Fibroblast of lung (primary cell): ENCODE results near the gene GCAT. TPM values are rescaled to one million over a fixed set of nuclear protein-coding genes. Genes with fewer than 3 reads are reported as not detected.

ENCODE experiments used
- DNase-seq, 2 donors: peaks; one replicate each; pipeline versions ENCODE4 v3.0.0 to v3.0.0-alpha.2; 2010; ENCODE audit warnings: low read depth in 2 of 2
- H2AFZ ChIP-seq: 2 replicates; pipeline ENCODE4 v1.5.1; 2012; ENCODE audit warnings: low read length, control low read depth, inconsistent platforms
- H3K27ac ChIP-seq: 2 replicates; pipeline ENCODE4 v1.5.1; 2011; ENCODE audit warnings: low read length, control low read depth; ENCODE audit not compliant: insufficient read depth
- H3K27me3 ChIP-seq: 2 replicates; pipeline ENCODE4 v1.5.1; 2011; ENCODE audit warnings: mild to moderate bottlenecking, low read length; ENCODE audit not compliant: control insufficient read depth, insufficient read depth
- H3K36me3 ChIP-seq: 2 replicates; pipeline ENCODE4 v1.5.1; 2011; ENCODE audit warnings: low read length; ENCODE audit not compliant: control insufficient read depth, insufficient read depth
- H3K4me1 ChIP-seq: 2 replicates; pipeline ENCODE4 v1.5.1; 2011; ENCODE audit warnings: low read length; ENCODE audit not compliant: control insufficient read depth, insufficient read depth; ENCODE audit errors: extremely low read depth
- H3K4me2 ChIP-seq: 2 replicates; pipeline ENCODE4 v1.5.1; 2011; ENCODE audit warnings: low read length, control low read depth; ENCODE audit not compliant: insufficient read depth; ENCODE audit errors: extremely low read depth
- H3K4me3 ChIP-seq, 4 experiments: fragments of 200-600 bp in 1 of 4; sonication (generic) in 1 of 4; replicated peaks in 1 of 4; 2 replicates each; pipeline ENCODE4 v1.5.1; 2011 to 2016; ENCODE audit warnings: low read length in 4 of 4, low read depth in 3 of 4, mild to moderate bottlenecking in 3 of 4, control low read depth in 2 of 4, inconsistent platforms in 1 of 4, mixed read lengths in 1 of 4; ENCODE audit not compliant: insufficient read depth in 1 of 4; ENCODE audit errors: control extremely low read depth in 1 of 4
- H3K79me2 ChIP-seq: 2 replicates; pipeline ENCODE4 v1.5.1; 2012; ENCODE audit warnings: mild to moderate bottlenecking, low read length, inconsistent platforms; ENCODE audit not compliant: control insufficient read depth, insufficient read depth
- H3K9ac ChIP-seq: 2 replicates; pipeline ENCODE4 v1.5.1; 2011; ENCODE audit warnings: mild to moderate bottlenecking, low read length, control low read depth; ENCODE audit not compliant: insufficient read depth
- H3K9me3 ChIP-seq: 2 replicates; pipeline ENCODE4 v1.5.1; 2012; ENCODE audit warnings: low read depth, low read length; ENCODE audit not compliant: control insufficient read depth, insufficient read depth
- H4K20me1 ChIP-seq: 2 replicates; pipeline ENCODE4 v1.5.1; 2011; ENCODE audit warnings: low read length; ENCODE audit not compliant: control insufficient read depth, insufficient read depth; ENCODE audit errors: extremely low read depth
- EZH2 ChIP-seq: IDR thresholded peaks from 2 replicates; pipeline ENCODE4 v1.5.1; 2012; ENCODE audit warnings: low read length, control low read depth, mild to moderate bottlenecking; ENCODE audit errors: missing control alignments
- polyA plus RNA-seq, 2 donors: library from polyadenylated mRNA; depleted of rRNA in 1 of 2; stranded (reverse) in 1 of 2; unstranded in 1 of 2; fragments of >200 nt; gene quantifications; 2 replicates each; pipeline ENCODE4 v1.2.1, GENCODE V29; 2011 to 2012; ENCODE audit warnings: missing spikeins in 1 of 2
- total RNA-seq: library from RNA; depleted of rRNA; stranded (reverse); fragments of >200 nt; gene quantifications from 2 replicates; pipeline ENCODE4 v1.2.1, GENCODE V29; 2014
- TF ChIP-seq, protein P1 (sequence below), 2 donors: IDR thresholded peaks in 1 of 2; conservative IDR thresholded peaks in 1 of 2; 1 replicate in 1 of 2; 2 replicates in 1 of 2; pipeline ENCODE4 v1.5.1; 2011 to 2012; ENCODE audit warnings: low read length in 2 of 2, control low read depth in 1 of 2, inconsistent platforms in 1 of 2, low read depth in 1 of 2, mild to moderate bottlenecking in 1 of 2

GCAT gene
- total and polyA plus RNA-seq, 2 donors (not counting 1 experiment from before 2014, with no cell fraction given) = 6.6 to 11.9 TPM

DNA sequence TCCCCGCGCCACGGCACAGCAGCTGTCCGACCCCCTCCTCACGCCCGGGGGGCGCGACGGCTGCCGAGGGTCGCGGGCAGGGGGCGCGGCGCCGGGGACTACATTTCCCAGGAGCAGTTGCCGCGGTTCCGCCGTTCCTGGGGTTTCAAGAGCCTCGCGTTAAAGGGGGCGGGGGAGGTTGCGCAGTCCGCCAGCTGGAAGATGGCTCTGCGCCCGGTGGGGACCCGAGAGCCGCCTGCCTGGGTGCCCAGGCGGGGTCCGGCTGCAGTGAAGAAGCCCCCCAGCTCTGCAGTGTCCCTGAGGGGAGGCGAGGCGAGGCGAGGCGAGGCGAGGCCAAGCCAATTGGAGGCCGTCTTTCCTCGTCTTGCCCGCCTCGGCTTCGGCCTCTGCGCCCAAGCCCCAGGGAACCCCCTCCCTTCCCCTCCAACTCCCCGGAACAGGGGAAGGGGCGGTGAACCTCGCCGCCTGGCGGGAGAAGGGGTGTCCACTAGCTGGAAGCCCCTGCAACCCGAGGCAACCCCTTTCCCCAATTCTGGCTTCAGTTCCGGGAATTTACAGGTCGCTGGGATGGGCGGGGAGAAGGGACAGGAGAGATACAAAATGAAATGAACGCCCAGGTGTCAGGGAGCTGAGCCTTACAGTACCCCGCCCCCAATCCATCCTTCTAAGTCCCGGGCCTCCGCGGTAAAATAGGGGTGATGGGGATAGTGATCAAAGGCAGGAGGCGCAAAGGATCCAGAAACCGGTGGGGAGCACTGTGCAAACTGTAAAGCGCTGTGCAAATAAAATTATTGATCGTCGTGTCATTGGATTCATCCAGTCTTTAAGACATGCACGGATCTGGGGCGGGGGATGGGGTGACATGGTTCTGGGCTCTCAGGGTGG lies 5.2 kb upstream of the GCAT start:
- Histone ChIP-seq H2AFZ (peak overlapping the region; percentile 58), H3K4me3 (peak overlapping the region; percentile 31 to 61 (median 54)), H3K4me2 (peak overlapping the region; percentile 64), H3K4me1 (peaks cover 9% of the 10 kb centered on the region), H3K9ac (peak overlapping the region; percentile 44), H3K79me2 (peaks cover 19% of the 10 kb centered on the region), H3K27ac (no peak overlapping the region), H3K36me3 (no peaks in the 10 kb centered on the region), H3K27me3 (no peaks in the 10 kb centered on the region), H3K9me3 (no peaks in the 10 kb centered on the region), H4K20me1 (no peaks in the 10 kb centered on the region)
- peak; percentile 45 to 64 for DNase-seq
- no peak for TF ChIP-seq EZH2
- TF ChIP-seq, protein P1, sequence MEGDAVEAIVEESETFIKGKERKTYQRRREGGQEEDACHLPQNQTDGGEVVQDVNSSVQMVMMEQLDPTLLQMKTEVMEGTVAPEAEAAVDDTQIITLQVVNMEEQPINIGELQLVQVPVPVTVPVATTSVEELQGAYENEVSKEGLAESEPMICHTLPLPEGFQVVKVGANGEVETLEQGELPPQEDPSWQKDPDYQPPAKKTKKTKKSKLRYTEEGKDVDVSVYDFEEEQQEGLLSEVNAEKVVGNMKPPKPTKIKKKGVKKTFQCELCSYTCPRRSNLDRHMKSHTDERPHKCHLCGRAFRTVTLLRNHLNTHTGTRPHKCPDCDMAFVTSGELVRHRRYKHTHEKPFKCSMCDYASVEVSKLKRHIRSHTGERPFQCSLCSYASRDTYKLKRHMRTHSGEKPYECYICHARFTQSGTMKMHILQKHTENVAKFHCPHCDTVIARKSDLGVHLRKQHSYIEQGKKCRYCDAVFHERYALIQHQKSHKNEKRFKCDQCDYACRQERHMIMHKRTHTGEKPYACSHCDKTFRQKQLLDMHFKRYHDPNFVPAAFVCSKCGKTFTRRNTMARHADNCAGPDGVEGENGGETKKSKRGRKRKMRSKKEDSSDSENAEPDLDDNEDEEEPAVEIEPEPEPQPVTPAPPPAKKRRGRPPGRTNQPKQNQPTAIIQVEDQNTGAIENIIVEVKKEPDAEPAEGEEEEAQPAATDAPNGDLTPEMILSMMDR (conservative IDR thresholded peaks at IDR 0.05 in 1 of 2, IDR thresholded peaks at IDR 0.05 in 1 of 2; ENCODE audit: low read depth in 1 of 2, low read length in 2 of 2) = no peak

DNA sequence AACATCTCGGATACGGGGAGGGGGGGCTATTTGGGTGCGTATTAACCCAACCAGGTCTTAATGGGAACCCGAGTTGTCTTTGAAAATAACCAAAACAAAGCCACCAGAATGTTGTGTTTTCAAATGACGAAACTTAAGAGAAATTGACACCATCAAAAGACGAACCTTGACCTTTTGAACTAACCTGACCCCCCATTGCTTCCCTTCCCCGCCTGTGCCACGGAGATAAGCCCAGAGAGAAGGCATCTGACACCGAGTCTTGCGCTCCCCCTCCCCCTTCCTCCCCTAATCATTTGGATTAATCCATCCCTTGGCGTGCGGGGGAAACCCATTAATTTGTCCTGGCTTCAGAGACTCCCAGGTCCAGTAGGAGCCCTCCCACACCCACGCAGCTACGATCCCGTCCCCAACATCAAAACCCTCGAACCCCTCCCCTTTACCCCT lies 4.5 kb upstream of the GCAT start:
- DNase-seq = no peak
- Histone ChIP-seq H3K4me2 (peak overlapping the region; percentile 64), H3K27me3 (no peaks in the 10 kb centered on the region), H3K36me3 (no peaks in the 10 kb centered on the region), H3K79me2 (peaks cover 19% of the 10 kb centered on the region), H3K4me3 (peak overlapping the region in 3 of 4 experiments; percentile 31 to 61 (median 58)), H3K9me3 (no peaks in the 10 kb centered on the region), H3K27ac (no peak overlapping the region), H3K4me1 (peaks cover 9% of the 10 kb centered on the region), H3K9ac (no peak overlapping the region), H4K20me1 (no peaks in the 10 kb centered on the region), H2AFZ (no peak overlapping the region)
- no peak for TF ChIP-seq EZH2
- TF ChIP-seq, protein P1 (conservative IDR thresholded peaks at IDR 0.05 in 1 of 2, IDR thresholded peaks at IDR 0.05 in 1 of 2; ENCODE audit: low read depth in 1 of 2, low read length in 2 of 2) = no peak

DNA sequence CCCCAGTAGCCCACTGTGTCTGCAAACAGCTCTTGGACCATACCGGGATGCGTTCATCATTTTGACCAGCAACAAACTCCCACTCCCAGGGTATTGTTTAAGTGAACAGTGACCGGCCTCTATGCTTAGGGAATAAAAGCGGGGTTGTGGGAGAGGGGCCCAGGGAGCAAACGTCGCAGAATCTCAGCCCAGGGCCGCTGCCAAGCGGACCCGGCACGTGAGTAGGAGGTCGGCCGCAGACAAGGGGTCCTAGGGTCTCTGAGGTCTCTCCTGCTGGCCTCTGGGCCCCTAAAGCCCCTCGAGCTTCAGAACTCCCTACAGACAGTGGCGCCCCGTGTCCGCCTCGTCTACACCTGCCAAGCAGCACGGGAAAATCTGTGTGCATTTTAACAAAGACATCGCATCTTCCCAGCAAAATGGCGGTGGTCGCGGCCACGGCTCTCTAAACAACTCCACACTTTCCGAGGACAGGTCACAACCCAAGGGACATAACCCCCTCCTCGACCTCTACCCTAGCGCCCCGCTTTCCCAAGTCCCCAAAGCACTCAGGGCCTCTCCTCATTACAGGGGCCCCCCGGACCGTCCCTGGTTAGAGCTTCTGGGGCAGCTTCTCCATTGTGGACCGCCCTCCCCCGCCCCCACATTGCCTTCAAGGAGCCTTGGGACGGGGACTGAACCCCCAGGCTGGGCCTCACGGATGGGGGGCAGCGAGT lies 3.9 kb upstream of the GCAT start:
- H3K4me1 ChIP-seq = peaks cover 12% of the 10 kb centered on the region
- H3K27ac ChIP-seq = no peak overlapping the region
- H2AFZ ChIP-seq = no peak overlapping the region
- TF ChIP-seq EZH2 = no peak
- TF ChIP-seq, protein P1 (conservative IDR thresholded peaks at IDR 0.05 in 1 of 2, IDR thresholded peaks at IDR 0.05 in 1 of 2; ENCODE audit: low read depth in 1 of 2, low read length in 2 of 2) = no peak
- H4K20me1 ChIP-seq = no peaks in the 10 kb centered on the region
- no peak overlapping the region for H3K9ac ChIP-seq
- no peaks in the 10 kb centered on the region for H3K9me3 ChIP-seq
- no peak for DNase-seq
- peak overlapping the region in 1 of 4 experiments; percentile 71 for H3K4me3 ChIP-seq
- H3K27me3 ChIP-seq = no peaks in the 10 kb centered on the region
- peaks cover 19% of the 10 kb centered on the region for H3K79me2 ChIP-seq
- peak overlapping the region; percentile 25 for H3K4me2 ChIP-seq
- no peaks in the 10 kb centered on the region for H3K36me3 ChIP-seq
